ENCODE measurements around the gene GPR137B. TPM values are rescaled to one million over a fixed set of nuclear protein-coding genes. Genes with fewer than 3 reads are reported as not detected.

GPR137B gene, protein sequence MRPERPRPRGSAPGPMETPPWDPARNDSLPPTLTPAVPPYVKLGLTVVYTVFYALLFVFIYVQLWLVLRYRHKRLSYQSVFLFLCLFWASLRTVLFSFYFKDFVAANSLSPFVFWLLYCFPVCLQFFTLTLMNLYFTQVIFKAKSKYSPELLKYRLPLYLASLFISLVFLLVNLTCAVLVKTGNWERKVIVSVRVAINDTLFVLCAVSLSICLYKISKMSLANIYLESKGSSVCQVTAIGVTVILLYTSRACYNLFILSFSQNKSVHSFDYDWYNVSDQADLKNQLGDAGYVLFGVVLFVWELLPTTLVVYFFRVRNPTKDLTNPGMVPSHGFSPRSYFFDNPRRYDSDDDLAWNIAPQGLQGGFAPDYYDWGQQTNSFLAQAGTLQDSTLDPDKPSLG
- total RNA-seq: 8.5 and 12.1 TPM in 2 replicates

DNA sequence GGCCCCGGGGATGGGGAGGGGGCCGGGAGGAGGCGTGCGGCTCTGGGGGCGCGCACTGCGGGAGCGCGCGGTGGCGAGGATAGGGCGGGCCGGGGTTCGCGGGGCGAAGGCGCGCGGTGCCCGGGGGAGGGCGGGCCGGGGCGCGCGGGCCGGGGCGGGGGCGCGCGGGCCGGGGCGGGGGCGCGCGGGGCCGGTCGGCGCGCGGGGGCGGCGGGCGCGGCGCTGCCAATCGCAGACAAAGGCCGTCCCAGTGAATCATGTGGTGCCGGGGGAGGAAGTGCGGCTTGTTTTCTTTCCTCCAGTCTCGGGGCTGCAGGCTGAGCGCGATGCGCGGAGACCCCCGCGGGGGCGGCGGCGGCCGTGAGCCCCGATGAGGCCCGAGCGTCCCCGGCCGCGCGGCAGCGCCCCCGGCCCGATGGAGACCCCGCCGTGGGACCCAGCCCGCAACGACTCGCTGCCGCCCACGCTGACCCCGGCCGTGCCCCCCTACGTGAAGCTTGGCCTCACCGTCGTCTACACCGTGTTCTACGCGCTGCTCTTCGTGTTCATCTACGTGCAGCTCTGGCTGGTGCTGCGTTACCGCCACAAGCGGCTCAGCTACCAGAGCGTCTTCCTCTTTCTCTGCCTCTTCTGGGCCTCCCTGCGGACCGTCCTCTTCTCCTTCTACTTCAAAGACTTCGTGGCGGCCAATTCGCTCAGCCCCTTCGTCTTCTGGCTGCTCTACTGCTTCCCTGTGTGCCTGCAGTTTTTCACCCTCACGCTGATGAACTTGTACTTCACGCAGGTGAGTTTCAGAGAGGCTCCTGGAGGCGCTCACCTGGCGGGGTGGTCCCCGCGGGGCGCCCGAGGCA, at the start of gene GPR137B:
Gene GPR137B (plus strand): TSS at position 287 of the 851 bp plus-strand sequence. CDS start 84 bp downstream, at position 371.

Other genes starting within 250 kb of the GPR137B start
- 167 and 256 TPM in 2 replicates for gene NID1, start 77.4 kb upstream of the GPR137B start, total RNA-seq
- 2.5 and 2.9 TPM in 2 replicates for gene ERO1B, start 139.4 kb downstream of the GPR137B start, total RNA-seq